Activated naive CD8-positive, alpha-beta T cell (primary cell): Measurements from ENCODE around the gene TRIM16.
"Not testable (repeated sequence)": the region's sequence is repeated elsewhere in the genome, so short reads cannot be mapped to it uniquely, and the experiment has no call there.

Source experiments
- H3K27ac Mint-ChIP-seq: one replicate; pipeline ENCODE4 v1.8.0; 2021; ENCODE audit warnings: mixed read lengths
- H3K27me3 Mint-ChIP-seq: one replicate; pipeline ENCODE4 v1.8.0; 2021; ENCODE audit warnings: mixed read lengths
- H3K36me3 Mint-ChIP-seq: one replicate; pipeline ENCODE4 v1.8.0; 2021; ENCODE audit warnings: mixed read lengths
- H3K4me1 Mint-ChIP-seq: one replicate; pipeline ENCODE4 v1.8.0; 2021; ENCODE audit warnings: low read depth, mixed read lengths
- H3K4me3 Mint-ChIP-seq: one replicate; pipeline ENCODE4 v1.8.0; 2021; ENCODE audit warnings: mild to moderate bottlenecking, mixed read lengths
- H3K9me3 Mint-ChIP-seq: one replicate; pipeline ENCODE4 v1.8.0; 2021; ENCODE audit warnings: low read depth, mixed read lengths

TRIM16 gene

DNA sequence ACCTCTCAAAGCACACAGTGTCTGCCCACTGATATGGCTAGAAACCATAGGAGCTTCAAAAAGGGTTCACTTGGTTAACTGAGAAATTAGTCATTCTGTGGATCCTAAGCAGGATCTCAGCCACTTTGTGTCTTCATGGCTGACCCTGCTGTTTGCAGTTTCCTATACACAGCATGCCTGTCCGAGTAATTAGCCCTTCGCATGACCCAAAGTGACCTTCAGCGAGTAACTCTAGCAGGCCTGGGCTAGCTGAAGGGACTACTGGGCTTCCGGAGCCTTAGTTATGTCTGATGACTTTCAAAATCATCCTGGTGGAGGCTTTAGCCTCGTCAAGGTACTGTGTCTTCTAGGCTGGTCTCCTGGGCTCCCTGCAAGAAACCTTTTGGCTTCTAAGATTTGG is 35.7 kb downstream of the TRIM16 start:
- Mint-ChIP-seq H3K9me3 (no peaks in the 10 kb centered on the region), H3K27me3 (no peaks in the 10 kb centered on the region), H3K36me3 (peaks cover 2% of the 10 kb centered on the region), H3K4me1 (peaks cover 18% of the 10 kb centered on the region), H3K27ac (no peak overlapping the region), H3K4me3 (no peak overlapping the region)

DNA sequence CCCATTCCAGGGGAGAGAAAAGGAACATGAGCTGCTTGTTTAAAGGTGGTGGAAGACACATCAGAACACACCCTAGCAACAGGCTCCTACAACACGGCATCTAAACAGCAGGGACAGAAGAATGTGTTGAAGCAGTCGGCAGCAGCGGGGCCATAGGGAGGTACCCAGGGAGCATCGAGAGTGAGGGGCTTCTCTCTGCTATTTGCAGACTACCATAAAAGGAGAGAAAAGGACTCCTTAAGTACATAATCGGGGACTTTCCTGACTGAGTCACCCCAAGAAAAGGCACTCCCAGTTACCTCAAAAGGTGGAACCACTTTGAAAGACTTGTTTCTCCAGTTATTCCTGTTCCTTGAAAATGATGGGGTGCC is 38.2 kb downstream of the TRIM16 start:
- H3K36me3 Mint-ChIP-seq, H3K27me3 Mint-ChIP-seq, H3K4me1 Mint-ChIP-seq, H3K4me3 Mint-ChIP-seq, H3K9me3 Mint-ChIP-seq: not testable (repeated sequence)
- H3K27ac Mint-ChIP-seq: peak overlapping the region; percentile 75

DNA sequence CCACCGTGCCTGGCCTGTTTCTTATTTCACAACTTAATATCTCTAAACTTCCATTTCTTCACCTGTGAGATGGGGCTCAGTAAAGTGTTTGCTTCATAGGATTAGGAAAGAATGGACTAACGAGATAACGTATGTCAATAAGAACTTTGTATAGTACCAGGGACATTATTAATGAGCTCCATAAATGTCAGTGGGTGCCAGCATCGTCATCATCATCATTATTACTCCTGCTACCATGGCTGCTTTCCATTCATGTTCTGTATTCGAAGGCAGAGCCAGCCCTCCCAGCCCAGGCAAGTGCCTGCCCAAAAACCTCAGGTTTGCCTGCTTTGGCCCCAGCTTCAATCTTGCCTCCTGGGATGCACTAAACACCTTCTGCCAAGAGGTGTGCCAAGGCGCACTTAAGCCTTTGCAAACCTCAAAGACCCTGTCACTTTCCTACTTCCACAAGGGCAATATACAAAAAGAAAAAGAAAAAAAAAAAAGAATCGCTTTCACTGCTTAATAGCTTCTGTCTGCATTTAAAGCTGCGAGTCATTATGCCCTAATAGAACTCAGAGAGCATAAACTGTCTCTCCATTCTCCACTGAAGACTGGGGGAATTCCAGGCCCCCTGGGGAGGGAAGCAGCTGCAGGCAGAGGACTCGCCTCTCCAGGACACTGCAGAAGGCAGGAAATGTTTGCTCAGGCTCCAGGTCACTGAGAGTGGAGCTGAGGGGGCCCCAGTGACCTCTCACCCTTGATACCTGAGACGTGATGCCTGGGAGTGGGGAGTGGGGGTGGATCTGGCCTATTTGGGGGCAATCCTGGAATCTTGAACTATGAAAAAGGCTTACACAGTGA is 38.8 kb downstream of the TRIM16 start:
- not testable (repeated sequence) for H3K9me3 Mint-ChIP-seq, H3K36me3 Mint-ChIP-seq, H3K27ac Mint-ChIP-seq, H3K4me3 Mint-ChIP-seq, H3K4me1 Mint-ChIP-seq, H3K27me3 Mint-ChIP-seq

DNA sequence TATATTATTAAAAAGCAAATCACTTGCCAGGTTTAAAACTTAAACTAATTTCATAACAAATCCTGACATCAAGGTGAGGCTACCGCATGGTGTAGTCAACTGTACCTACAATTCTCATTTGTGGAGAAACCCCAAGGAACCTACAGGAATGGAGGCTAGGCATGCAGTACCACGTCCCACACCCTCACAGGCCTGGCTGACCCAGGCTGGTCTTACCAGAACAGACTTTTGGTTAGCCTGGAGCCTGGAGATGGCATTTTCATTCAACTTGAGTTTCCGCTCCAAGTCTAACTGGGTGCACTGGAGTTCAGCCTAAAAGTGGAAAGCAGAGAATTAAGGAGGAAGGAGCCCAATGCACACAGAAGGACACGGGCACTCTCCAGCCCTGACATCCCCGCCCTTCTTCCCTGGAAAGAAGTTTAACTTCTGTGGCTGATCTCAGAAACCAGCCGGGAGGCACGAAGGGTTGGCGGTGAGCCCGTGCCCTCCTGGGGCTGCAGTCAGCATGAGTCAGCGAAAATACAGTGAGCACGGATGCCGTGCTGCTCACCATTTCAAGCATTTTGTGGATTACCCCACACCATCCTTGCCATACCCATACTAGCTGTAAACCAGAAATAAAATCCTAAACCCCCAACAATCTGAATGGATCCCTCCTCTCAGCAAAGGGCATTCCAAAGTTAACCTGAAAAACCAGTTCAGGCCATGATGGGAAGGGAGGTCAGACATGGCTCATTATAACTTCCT is 41.4 kb downstream of the TRIM16 start:
- not testable (repeated sequence) for H3K27me3 Mint-ChIP-seq, H3K4me3 Mint-ChIP-seq, H3K9me3 Mint-ChIP-seq, H3K4me1 Mint-ChIP-seq, H3K27ac Mint-ChIP-seq, H3K36me3 Mint-ChIP-seq

DNA sequence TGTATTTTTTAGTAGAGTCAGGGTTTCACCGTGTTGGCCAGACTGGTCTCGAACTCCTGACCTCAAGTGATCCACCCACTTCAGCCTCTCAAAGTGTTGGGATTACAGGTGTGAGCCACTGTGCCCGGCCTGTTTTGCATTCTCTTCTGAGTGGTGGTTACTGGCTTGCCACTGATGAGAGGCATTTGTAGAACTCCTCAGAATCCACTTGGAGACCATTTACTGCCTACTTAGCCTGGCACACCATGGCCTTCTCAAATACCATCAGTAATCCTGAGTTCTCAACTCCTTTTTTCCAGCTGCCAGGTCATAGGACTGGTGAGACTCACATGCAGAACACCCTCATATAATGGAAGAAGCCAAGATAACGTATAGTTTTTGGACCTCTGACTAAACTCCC is 42.1 kb downstream of the TRIM16 start:
- not testable (repeated sequence) for H3K4me3 Mint-ChIP-seq, H3K27me3 Mint-ChIP-seq, H3K36me3 Mint-ChIP-seq, H3K4me1 Mint-ChIP-seq, H3K27ac Mint-ChIP-seq, H3K9me3 Mint-ChIP-seq

DNA sequence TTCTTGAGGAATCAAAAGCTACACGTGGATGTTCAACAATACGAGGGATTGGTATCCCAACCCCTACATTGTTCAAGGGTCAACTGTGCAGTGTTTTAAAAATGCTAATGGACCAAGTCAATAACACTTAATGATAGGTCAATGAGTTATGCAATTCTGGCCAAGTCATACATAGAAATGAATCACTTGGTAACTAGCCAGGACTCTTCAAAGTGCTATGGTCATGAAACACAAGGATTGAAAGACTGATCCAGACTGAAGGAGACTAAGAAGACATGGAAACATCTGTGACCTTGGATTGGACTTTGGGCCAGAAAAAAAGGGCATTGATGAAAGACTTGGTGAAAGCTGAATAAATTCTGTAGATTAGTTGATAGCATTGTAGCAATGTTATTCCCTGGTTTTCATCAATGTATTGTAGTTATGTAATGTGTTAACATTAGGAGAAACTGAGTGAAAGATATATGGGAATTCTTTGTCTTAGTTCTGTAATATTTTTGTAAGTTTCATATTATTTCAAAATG is 53.1 kb downstream of the TRIM16 start:
- H3K36me3 Mint-ChIP-seq: peaks cover 10% of the 10 kb centered on the region
- H3K4me3 Mint-ChIP-seq, H3K27ac Mint-ChIP-seq, H3K27me3 Mint-ChIP-seq, H3K4me1 Mint-ChIP-seq, H3K9me3 Mint-ChIP-seq: not testable (repeated sequence)

DNA sequence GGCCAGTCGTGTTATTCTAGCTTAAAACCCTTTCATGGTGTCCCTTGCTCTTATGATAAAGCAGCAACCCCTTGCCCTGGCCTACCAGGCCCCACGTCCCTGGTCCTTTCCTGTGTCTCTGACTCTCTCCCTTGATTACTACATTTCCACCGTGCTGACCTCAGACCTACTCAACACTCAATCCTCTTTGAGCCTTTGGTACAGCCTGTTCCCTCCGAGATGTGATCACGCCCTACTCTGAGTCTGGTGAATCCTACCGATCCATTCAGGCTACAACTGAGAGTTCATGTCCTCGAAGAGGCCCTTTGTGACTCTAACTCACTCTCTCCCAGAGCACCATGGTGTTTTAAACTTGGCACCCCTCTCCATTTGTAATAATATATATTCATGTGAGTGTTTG is 54.1 kb downstream of the TRIM16 start:
- H3K9me3 Mint-ChIP-seq, H3K4me1 Mint-ChIP-seq, H3K27ac Mint-ChIP-seq, H3K4me3 Mint-ChIP-seq, H3K27me3 Mint-ChIP-seq: not testable (repeated sequence)
- H3K36me3 Mint-ChIP-seq: peaks cover 10% of the 10 kb centered on the region

DNA sequence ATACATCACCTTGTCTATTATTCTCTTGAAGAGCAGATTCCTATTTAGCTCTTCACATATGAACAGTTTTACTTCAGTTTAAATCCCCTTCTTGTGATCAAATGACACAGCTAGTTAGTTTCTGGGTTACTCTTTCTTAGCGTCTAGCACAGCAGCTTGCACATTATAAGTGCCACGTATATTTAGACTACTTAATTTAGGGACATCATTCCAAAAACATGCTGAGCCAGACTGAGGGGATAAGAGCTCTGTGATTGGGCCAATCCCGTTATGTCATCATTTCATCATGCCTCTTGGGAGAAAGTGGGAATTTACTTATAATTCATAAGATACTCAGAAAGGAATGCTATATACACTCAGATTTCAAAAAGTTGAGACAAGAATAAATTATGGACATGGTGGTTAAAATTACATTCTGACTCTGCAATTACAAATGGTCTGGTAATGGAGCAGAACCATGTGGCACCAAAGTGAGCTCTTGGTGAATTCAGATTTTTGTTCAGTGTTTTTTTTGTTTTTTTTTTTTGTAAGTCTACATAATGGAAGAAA is 60.4 kb downstream of the TRIM16 start:
- not testable (repeated sequence) for H3K27ac Mint-ChIP-seq, H3K9me3 Mint-ChIP-seq, H3K27me3 Mint-ChIP-seq, H3K4me3 Mint-ChIP-seq, H3K36me3 Mint-ChIP-seq, H3K4me1 Mint-ChIP-seq

DNA sequence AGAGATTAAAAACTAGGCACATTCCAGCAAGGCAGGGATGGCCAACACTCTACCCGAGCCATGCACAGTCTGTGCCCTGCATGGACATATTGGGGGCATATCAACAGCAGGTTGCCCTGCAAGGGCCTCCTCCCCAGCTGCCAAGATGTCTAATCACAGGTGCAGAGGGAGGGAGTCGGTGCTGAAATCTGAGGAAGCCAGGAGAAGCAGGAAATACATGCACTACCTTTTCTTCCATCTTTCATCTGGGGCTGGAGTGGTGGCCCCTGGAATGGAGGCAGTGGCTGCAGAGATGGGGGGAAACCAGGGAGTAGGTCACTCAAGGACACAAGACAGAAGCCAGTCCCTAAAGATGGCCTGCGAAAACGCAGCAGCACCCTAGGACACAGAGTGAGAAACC is 60.9 kb downstream of the TRIM16 start:
- H3K4me3 Mint-ChIP-seq, H3K27me3 Mint-ChIP-seq, H3K36me3 Mint-ChIP-seq, H3K27ac Mint-ChIP-seq, H3K9me3 Mint-ChIP-seq, H3K4me1 Mint-ChIP-seq: not testable (repeated sequence)

DNA sequence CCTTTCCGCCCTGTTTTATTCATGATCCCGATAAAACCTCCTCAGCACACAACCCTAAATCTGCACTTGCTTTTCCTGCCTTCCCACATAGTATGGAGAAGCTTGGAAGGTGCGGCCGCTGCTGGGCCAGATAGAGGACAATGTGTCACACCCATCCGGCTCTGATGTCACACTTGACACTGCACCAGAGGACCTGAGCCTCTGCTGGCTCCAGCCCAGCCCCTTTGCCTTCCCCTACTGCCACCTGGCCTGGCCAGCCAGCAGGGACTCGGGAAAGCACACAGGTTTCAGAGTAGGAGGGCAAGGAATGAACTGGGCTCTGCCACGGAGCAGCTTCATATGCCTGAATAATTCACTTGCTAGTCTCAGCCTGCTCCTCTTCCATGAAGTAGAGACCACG is 62.0 kb downstream of the TRIM16 start:
- not testable (repeated sequence) for H3K4me1 Mint-ChIP-seq, H3K36me3 Mint-ChIP-seq, H3K27me3 Mint-ChIP-seq, H3K4me3 Mint-ChIP-seq, H3K27ac Mint-ChIP-seq, H3K9me3 Mint-ChIP-seq

DNA sequence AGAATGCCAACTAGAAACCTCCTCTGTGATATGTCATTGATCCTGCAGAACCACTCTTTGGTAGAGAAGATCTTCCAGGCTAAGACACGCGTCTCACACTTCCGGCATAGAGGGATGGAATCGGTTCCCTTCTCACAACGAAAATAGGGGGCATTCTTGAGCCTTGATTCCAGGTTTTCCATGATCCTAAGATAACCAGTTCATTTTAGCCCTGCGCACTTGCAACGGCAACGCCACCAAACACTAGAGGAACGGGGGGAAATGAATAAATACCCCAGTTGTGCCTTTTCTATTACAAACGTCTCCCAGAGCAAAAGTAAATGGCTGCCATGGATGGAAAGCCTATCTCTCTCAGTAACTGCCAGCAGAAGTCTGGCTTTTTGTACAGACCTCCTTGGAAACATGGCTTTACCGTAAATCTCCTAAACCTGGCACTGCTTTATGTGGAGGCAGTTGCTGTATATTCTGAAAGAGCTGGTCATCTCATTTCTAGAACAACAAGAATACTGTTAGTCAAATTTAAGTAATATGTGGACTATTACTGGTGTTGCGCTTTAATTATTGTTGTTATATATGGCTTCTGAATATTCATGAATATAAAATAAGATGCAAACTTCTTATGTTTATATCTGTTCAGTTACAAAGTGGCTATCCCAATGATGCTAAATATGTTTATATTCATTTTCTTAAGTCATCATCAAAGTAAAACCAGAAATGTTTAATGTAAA is 64.6 kb downstream of the TRIM16 start, which contains the start of gene FBXW10B:
FBXW10B (minus strand) TSS at position 374 of the 728 bp plus-strand sequence; CDS start at position 182, 192 bp downstream.
- not testable (repeated sequence) for H3K4me3 Mint-ChIP-seq, H3K4me1 Mint-ChIP-seq, H3K9me3 Mint-ChIP-seq, H3K27me3 Mint-ChIP-seq, H3K27ac Mint-ChIP-seq, H3K36me3 Mint-ChIP-seq

DNA sequence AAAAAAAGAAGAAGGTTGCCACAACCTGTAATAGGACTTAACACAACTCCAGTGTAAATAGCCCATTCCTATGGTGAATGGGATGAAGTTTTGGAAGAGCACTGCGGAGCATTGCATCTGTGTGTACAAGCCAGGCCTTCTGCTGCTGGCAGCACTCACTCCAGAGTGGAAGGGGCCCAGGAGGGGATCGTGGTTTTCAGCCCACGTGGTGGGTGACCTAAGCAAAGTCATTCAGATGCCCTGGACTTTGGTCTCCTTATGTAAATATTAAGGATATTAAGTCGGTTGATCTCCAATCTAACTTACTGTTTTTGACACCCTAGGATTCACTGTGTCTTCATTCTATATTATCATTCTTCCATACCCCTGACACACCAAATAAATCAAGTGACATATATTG is 67.3 kb downstream of the TRIM16 start:
- not testable (repeated sequence) for H3K4me3 Mint-ChIP-seq, H3K27me3 Mint-ChIP-seq, H3K9me3 Mint-ChIP-seq, H3K4me1 Mint-ChIP-seq, H3K27ac Mint-ChIP-seq, H3K36me3 Mint-ChIP-seq

DNA sequence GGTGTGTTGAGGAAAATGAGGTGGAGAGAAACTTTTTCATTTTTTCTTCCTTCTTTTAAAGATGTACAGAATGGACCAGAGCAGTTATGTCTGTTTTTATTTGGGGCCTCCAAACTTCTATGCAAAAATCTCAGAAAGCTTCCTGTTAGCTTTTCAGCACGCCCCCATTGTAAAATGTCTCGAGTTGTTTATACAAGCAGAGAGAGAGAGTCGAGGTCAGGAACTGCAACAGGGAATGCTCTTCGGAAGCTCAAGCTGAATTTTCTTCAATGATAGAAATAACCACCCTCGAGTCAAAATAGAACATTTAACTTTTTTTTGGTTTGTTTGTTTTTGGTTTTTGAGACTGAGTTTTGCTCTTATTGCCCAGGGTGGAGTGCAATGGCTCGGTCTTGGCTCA is 68.3 kb downstream of the TRIM16 start:
- H3K36me3 Mint-ChIP-seq: not testable (repeated sequence)

DNA sequence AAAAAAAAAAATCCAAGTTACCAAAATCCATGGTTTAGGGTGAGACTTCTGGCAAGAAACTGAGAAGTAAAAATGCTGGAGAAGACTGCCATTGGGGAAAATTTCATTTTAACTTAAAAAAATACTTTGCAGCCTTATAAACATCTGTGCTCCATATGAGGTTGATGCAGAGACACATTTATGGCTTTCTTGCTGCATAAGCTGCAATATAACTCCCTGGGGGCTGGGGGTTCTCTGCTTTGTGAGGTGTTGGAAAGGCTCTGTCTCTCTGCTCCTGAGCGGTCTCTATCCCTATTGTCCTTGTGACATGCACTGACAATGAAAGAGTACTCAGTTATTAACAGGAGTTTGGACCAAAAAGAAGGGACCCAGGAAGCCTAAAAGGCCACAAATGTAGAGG is 71.0 kb downstream of the TRIM16 start:
- not testable (repeated sequence) for H3K27me3 Mint-ChIP-seq, H3K36me3 Mint-ChIP-seq, H3K9me3 Mint-ChIP-seq, H3K4me1 Mint-ChIP-seq, H3K4me3 Mint-ChIP-seq, H3K27ac Mint-ChIP-seq

More for the DNA sequence above, 68.3 kb downstream of the TRIM16 start:
- not testable (repeated sequence) for H3K4me3 Mint-ChIP-seq, H3K27ac Mint-ChIP-seq, H3K9me3 Mint-ChIP-seq, H3K4me1 Mint-ChIP-seq, H3K27me3 Mint-ChIP-seq

DNA sequence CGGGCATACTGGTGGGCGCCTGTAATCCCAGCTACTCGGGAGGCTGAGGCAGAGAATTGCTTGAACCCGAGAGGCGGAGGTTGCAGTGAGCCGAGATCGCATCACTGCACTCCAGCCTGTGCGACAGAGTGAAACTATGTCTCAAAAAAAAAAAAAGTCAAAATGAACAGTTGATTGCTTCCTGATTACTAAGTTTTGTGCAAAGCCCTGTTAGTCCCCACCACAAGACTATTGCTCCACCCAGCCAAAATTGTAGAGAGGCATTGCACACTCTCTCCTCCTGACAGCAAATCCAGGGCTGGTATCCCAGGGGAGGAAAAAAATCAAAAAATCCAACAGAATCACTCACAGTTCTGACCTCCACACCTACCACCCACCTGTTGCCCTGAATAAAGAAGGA is 91.2 kb downstream of the TRIM16 start:
- not testable (repeated sequence) for H3K4me3 Mint-ChIP-seq, H3K27ac Mint-ChIP-seq, H3K36me3 Mint-ChIP-seq, H3K9me3 Mint-ChIP-seq, H3K27me3 Mint-ChIP-seq
- peaks cover 23% of the 10 kb centered on the region for H3K4me1 Mint-ChIP-seq
